UCSD-AML1 (cell line): ENCODE measurements around the gene HSCB.
A peak's percentile ranks its signal among the peaks of the same experiment; 100 is the strongest.
"Not testable (repeated sequence)": the region's sequence is repeated elsewhere in the genome, so short reads cannot be mapped to it uniquely, and the experiment has no call there.

Experiments used
- DNase-seq: peaks from one replicate; lab custom pipeline; 2025; ENCODE audit not compliant: unreplicated experiment; lab: John Stamatoyannopoulos, UW

Gene HSCB

DNA sequence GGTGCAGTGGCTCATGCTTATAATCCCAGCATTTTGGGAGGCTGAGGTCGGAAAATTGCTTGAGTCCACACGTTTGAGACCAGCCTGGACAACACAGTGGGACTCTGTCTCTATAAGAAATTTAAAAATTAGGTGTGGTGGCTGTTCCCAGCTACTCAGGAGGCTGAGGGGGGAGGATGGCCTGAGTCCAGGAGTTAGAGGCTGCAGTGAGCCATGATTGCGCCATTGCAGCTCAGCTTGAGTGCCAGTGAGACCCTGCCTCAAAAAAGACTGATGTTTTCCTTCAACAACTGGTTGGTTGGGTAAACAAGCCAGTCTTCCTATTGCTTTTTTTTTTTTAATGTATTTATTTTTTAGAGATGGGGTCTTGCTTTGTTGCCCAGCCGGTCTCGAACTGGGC is 49.3 kb downstream of the HSCB start:
- DNase-seq: no peak

DNA sequence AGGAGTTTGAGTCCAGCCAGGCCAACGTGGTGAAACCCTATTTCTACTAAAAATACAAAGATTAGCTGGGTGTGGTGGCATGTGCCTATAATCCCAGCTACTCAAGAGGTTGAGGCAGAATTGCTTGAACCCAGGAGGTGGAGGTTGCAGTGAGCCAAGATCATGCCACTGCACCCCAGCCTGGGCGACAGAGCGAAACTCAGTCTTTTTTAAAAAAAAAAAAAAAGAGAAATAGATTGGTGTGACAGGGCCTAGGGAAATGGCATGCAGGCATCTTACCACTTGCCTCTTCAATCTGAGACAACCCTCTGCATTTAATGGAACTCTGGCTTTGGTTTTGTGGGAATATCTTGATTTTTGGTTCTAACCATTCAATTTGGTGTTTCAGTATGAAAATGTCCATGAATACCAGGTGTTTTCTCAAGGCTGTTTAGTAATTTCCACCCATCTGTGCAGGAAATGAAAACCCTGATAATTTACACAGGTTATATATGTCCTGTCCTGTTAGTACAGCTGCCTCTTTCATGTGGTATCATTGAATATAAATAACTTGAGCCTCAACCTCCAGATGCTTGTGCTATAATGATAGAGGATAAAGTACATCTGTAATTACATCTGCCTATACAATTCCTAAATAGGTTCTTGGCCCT is 50.1 kb downstream of the HSCB start:
- no peak for DNase-seq

GRCh38 chr22:28792491-28793383 is 50.9 kb downstream of the HSCB start:
- peak; percentile 58 for DNase-seq

- DNase-seq: no peak
Observed at GRCh38 chr22:28793976-28794584, 52.2 kb downstream of the HSCB start.

GRCh38 chr22:28795071-28795693 is 53.3 kb downstream of the HSCB start:
- no peak for DNase-seq

- no peak for DNase-seq
Observed at GRCh38 chr22:28795932-28796856, 54.4 kb downstream of the HSCB start.

GRCh38 chr22:28798810-28799605 is 57.2 kb downstream of the HSCB start:
- DNase-seq: no peak

DNA sequence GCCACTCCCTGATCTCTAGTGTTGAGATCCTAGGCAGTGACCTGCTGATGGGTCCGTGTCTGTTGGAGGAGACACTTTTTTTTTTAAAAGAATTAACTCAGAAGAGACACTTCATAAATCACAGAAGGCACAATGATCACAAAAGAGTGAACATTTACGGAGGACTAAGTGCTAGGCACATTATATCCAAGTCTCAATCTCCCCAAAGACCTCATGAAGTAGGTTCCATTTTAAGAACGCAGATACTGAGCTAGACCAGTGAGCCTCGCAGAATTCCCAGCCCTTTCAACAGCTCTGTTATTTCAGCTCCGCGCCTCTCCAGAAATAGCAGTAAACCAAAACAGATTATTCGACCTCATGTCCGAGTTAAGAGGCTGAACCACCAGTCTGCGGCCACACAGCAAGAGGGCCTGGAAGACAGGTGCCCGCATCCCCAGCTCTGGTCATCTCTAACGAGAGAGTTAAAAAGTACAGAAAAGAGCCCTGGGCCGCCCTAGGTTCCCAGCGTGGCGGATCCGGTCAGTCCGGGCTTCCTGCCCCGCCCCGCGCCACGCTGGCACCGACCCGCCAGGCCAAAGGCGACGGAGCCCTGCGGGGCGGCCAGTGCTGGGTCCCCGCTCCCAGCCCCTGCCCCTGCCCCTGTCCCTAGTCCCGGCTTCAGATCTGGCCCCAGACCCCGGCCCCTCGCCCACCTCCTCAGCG is 57.9 kb downstream of the HSCB start:
- peak; percentile 60 for DNase-seq

DNA sequence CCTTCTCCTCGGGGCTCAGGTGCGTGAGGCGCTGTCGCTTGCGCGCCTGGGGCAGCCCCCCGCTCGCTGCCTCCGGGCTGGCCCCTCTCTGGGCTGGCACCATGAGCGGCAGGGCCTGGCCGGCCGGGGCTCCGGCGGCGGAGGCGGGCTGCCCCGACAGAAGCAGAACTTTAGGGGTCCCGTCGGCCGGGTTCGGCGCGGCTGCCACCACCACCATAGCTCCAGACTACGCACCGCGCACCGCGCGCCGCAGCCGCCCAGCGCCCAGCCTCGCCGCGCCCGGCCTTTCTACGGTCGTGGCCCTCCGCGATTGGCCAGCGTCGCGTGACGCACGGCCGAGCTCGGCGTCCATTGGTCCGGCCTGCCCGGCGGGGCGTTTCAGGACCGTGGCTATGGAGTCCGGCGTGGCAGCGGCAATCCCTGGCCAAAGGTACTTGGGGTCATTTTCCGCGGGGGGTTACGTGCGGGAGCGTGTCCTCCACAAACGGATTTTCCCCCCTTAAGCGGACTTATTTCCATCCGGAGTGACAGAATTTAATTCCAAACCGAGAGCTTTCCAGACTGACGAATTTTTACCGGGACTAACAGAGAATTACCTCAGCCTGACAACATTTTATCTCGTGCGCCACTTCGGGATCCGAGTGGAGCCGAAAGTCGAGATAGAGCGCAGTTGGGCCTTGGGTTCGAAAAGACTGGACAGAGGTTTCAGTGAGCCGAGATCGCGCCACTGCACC is 58.6 kb downstream of the HSCB start, which contains the start of gene XBP1:
Gene XBP1 (minus strand): TSS at position 262 of the 734 bp plus-strand sequence.
- DNase-seq: peak; percentile 97

GRCh38 chr22:28801845-28802594 is 60.2 kb downstream of the HSCB start:
- DNase-seq: peak; percentile 78

DNA sequence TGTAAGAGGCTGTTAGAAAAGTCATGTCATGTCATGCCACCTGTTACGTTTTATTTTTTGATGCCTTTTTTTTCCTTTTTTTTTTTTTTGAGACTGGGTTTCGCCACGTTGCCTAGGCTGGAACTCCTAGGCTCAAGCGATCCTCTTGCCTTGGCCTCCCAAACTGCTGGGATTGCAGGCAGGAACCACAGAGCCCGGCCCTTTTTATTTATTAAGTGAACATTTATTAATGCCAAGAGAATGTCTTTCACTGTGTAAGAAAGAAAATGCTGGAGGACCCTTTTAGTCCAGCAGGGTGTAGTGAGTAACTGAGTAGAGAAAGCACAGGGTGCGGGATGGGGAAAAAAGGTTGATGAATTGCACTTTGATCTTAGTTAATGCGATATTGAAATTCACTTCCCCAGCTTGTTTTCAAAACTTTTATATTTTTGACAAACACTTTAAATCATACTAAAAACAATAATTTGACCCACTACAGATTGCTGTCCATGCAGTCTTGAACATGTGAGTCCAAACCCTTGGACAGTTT is 60.8 kb downstream of the HSCB start:
- peak; percentile 59 for DNase-seq

DNA sequence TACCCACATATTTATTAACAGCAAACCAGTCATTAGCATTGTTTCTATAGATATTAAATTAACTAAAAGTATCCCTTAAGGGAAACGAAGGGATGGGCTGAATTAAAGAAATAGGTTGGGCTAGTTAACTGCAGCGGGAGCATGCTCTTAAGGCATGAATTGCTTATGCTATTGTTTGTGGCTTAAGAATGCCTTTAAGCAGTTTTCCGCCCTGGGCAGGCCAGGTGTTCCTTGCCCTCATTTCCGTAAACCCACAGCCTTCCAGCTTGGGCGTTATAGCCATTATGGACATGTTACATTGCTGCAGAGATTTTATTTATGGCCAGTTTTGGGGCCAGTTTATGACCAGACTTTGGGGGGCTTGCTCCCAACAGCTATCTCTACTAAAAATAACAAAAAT is 63.6 kb downstream of the HSCB start:
- not testable (repeated sequence) for DNase-seq
